ENCODE results near the gene DMD.
"Not testable (repeated sequence)": the region's sequence is repeated elsewhere in the genome, so short reads cannot be mapped to it uniquely, and the experiment has no call there.

Gene DMD

DNA sequence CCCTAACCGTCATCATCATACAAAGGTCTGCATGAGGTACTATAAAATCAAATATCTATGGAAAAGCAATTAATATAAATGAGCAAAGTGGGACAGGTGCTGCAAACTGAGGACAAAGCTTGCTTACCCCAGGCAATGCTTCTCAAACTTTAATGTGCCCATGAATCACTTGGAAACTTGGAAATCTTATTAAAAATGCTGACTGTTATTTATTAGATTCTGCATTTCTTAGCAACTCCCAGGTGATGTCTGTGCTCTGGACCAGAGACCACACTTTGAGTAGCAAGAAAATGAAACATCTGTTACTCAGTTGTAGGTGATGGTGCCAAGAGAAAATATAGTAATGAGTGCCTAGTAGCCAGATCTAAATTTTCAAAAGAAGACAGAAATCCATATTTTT lies 1249.1 kb downstream of the DMD start:
- no peak for DNase-seq

DNA sequence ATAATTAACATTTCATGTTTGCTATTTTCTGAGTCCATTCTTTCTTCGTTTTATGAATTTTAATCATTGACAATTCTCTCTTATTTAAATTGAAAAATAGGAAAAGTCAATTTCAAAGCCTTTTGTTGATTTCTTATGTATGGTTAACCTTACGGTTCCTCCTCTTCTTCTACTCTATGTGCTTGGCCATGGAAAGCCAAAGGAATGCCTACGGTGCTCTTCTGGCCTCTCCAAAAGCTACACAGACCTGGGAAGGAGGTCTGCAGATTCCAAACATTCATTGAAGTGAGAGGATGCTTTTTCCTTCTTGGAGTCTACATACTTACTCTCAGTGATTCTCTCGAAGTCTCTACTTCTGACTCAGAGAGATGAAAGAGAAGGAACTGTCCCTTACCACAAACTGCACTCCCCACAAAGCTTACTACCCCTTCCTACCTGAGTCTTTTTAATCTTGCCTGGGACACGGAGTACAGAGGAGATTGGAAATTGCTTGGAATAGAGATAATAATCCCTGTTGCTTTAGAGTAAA lies 1276.4 kb downstream of the DMD start:
- DNase-seq: no peak

DNA sequence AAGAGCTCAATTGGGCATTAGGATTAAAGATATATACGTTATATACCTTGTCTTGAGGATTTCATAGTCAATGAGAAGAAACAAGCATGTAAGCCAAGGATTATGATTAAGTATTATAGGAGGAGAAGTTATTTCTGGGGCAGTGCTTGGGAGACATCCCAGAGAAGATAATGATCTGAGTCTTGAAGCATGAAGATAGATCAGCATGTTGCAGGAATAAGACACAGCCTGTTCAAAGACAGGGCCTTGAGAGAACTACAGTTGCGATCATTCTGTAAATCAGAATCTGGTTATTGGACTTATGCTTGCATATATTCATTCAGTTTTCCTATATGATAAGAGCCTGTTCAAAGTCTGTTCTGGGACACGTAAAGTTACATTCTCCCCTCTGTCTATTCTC lies 1277.3 kb downstream of the DMD start:
- no peak for DNase-seq

DNA sequence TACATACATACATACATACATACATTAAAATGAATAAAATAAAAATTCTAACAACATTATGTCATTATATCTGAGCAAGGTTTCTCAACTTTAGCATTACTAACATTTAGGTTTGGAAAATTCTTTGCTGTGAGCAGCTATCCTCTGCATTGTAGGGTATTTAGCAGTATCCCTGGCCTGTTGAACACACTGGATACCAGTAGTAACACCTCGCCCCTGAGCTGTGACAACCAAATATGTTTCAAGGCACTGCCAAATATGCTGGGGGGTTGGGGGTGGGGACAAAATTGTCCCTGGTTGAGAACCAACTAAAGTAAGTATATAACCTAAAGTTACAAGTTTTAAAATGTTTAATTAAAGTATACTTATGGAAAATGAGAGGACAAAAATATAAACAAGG lies 1278.6 kb downstream of the DMD start:
- no peak for DNase-seq

DNA sequence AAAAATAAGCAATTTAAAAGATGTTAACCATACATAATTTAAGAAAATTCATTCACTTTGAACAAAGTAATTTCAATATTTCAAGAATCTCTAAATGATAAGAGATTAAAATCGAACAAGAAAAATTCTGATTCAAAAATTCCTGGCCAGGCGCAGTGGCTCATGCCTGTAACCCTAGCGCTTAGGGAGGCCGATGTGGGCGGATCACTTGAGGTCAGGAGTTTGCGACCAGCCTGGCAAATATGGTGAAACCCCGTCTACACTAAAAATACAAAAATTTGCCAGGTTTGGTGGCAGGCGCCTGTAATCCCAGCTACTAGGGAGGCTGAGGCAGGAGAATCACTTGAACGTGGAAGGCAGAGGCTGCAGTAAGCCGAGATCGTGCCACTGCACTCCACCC lies 1279.0 kb downstream of the DMD start:
- DNase-seq: not testable (repeated sequence)

DNA sequence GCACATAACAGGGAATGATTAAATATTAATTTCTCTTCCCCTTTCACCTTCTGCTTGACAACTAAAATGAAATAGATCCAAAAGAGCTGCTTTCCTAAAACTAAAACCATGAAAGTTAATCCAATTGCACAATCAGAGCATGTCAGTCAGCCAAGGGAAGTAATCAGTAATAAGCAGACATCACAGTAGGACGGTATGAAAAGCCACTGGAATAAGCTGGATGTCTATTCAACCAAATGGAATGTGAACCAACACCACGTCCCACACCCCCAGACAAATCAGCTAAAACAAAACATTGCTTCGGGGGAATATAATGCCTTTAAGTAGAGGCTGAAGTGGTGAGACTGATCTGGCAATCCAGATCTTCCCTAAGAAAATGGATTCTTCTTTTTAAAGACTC lies 1280.1 kb downstream of the DMD start:
- no peak for DNase-seq

DNA sequence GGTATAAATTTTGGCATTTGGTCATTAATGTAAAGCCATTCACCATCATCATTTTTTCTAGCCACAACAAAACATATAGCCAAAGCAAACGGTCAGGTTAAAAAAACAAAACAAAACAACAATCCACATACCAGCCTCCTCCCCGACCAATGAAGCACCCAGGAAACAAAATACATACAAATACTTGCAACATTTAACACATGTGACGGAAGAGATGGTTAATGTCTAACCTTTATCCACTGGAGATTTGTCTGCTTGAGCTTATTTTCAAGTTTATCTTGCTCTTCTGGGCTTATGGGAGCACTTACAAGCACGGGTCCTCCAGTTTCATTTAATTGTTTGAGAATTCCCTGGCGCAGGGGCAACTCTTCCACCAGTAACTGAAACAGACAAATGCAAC lies 1282.0 kb downstream of the DMD start:
- DNase-seq: no peak

DNA sequence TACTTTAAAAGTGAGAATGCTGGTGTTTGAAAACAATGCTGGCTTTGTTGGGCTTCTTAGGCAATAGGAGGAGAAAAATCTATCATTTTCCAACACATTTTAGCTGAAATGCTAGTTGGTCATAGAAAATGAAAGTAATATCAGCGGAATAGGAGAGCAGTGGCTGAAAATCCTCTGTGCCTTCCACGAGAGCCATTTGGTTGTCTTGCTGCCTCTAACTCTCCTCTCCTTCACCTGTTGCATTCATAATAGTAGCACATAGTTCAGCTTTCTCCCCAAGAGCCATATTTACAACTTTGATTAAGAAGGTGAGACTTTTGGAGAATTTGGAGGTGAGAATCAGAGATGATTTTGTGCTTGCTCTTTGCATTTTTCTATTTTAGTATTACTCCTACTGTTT lies 1290.1 kb downstream of the DMD start:
- DNase-seq: no peak

DNA sequence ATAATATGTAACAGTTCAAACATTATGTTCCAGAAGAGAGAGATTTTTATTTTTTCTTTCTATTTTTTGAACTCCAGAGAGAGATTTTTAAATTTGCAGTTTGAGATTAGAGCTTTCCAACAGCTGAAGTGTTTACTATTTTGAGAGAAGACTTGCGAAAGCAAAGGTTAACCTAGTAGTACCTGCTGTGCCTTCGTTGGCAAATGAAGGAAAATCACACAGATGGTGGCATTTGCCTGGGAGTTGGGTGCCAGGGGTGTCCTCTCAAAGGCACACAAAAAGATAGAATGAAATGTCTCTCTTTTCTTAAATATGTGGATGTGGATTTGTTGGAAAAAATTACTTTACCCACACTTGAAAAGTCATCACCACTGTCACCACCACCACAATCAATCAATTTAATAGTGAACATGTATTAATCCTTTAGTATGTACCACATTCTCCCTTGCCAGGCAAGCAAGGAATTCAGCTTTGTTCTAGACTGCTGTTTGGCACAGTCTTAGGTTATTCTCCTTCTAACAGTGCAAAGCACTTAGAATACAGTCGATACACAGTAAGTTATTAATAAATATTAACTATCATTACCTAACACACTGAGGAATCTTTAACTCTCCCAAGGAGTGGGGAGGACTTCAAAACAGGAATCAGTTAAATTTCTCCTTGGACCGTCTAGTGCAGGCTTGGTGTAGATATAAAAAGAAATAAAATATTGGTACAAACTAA lies 1301.3 kb downstream of the DMD start:
- DNase-seq: no peak

DNA sequence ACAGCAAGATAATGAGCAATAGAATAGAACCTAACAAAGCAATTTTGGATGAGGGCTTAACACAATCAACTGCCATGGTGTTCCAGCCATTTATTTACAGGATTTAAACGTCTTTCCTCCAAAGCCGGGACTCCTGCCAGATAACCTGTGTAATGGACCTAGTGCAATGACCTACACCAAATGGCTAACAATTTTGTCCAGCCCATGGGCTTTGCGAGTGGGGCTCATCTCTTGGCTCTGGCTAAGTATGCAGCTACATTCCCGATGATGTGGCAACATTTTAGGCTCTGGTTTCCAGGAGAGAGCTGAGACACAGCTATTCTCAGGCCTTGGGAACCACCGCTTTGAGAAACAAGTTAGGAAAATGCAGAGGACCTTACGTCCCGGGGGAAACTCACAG lies 1317.2 kb downstream of the DMD start:
- DNase-seq: no peak

DNA sequence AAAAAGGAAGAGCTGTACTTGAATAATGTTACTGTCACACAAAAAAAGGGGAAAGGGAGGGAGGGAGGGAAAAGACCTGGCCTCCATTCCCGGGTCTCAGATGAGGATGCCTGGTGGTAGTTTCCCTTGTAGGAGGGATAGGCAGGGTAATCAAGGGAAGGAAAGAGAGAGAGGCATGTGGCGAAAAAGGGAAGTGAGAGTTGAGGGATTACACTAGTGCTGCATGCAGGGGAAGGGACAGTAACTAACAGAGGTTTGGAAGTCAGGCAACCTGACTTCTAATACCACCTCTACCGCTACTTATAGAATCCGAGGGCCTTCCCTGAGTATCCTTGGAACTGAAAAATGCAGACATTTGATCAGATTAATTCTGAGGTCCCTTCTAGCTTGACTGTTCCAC lies 1317.8 kb downstream of the DMD start:
- no peak for DNase-seq

DNA sequence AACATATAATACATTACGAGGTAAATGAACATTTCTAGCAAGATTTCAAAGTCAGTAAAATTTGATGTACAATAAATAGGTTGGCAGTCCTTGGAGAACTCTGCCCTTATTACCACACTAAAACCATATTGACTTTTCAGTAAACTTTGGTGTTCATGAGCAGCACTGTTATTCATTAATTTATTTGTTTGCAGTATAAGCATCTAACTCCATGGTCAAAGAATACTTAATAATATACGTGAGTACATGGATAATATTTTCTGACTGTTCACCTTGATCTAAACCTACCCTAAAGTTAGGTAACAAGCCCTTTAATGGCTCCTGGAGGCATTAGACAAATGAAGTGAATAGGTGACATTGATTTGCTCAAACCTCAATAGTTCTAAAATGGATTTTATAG lies 1322.3 kb downstream of the DMD start:
- DNase-seq: no peak

DNA sequence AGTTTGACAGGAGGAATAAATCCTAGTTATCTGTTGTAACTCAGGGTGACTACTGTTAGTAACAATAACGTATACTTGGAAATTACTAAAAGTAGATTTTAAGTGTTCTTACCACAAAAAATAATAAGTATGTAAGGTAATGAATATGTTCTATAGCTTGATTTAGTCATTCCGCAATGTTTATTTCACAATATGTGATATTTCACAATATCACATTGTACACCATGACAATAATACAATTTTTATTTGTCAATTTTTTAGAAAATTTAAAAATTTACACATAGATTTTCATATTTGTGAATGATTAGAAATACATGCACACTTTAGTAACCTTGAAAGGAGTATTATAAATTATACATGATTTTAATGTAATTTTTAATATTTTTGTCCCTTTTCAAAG lies 1326.8 kb downstream of the DMD start:
- no peak for DNase-seq

DNA sequence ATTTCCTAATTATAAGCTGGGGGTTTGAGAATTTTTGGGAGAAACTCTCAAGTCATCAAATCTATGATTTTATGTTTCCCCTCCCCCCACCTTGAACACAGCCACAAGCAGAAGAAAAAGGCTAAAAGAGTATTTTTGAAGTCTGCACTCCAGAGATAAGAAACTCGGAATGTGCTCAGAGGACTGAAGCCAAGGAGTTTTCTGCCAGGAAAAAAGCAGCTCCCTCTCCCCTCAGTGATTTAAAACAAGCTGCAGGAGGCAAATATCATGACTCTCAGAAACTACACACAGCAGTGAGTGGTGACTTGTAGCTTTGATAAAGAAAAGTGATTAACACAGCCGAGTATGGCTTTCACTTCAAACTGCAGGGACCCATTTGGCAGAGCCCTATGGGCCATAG lies 1339.3 kb downstream of the DMD start:
- DNase-seq: no peak

DNA sequence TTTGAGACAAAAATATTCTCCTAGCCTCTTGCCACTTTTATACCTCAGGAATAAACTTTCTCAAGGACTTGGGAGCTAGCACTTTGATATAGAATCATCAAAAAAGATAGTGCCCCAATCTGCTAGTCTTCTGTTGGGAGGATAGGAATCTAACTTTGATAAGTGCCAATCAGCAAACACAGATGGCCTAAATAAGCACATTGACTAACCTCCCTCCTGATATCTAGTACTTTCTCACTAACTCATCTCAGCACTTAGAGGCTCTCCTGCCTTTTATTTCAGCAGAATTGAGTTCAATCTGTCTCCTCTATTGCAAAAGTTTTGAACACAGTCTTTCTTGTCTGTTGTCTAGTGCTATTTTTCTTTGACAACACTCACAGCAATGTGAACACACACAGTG lies 1341.1 kb downstream of the DMD start:
- DNase-seq: no peak

DNA sequence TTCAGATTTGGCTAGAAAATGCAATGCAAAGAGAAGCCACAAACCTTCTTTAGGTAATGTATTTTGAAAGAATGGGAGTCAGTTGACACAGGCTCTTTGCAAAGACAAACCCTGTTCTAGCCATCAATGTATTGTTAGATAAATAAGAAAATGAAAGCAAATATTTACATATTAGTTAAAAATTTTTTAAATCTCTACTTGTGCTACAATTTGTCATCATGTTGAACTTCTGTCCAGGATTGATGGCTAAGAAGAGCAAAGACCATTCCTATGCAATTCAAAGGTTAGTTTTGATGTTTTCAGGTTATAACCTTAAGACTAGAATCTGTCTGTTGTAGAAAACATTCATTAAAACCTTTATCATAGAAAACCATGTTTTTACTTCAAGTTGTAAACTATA lies 1350.7 kb downstream of the DMD start:
- DNase-seq: no peak

DNA sequence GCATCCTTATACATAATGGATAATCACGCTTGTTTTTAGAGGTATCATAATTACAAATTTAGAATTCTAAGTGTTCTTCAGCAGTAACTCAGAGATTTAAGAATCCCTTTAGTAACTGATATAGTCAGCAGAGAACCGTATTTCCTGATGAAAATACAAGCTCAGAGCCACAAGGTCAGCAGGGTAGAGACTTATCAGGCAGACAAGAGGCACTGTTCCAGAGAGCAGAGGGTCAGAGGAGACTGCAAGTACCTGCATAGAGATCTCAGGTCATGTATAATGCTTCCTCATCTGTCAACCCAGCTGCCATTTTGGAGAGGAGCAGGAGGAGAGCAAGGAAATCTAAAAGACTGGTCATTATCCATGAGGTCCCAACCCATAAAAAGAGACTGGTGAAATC lies 1352.4 kb downstream of the DMD start:
- DNase-seq: no peak

DNA sequence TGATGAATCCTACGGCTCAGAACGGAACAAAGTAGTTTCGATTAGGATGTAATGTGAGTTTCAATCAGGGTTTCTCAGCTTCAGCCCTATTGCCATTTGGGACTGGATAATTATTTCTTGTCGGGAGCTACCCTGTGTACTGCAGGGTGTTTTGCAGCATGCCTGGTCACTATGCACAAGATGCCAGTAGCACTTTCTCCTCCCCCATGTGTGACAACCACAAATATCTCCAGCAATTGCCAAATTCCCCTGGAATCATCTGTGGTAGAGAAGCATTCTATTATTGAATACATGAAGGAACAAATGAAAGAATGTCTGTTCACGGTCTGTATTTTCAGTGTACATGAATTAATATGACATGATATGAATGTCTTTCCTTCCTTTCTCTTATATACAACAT lies 1356.6 kb downstream of the DMD start:
- DNase-seq: no peak

DNA sequence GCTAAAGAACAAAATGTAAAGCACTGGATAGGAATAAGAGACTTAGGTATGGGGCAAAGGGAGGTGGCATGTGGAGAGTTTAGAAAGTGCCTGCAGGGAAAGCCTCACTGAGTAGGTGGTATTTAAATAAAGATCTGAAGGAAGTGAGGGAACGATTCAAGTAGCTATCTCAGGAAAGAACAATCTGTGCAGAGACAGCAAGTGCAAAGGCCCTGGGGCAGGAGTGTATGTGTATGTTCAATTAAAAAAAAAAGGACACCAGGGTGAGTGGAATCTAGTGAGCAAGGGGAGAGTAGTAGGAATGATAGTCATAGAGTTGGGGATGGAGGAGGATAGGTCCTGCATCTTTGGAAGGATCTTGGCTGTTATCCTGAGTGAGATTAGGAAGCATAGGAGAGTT lies 1359.6 kb downstream of the DMD start:
- no peak for DNase-seq

DNA sequence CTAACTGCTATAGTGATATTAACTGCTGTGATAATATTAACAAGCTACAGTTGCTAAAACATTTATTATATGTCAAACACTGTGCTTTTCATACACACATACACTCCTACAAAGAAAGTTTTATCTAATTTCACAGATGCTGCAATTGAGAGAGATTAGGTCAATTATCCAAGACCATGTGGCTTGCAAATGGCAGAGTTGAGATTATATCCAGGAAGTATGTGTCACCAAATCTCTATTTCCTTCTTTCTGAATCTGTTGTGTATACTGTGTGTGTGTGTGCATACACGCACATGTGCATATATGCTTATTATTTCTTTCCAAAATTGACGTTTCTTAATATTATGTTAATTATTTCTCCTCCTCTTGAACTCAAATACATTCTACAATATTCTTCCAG lies 1363.6 kb downstream of the DMD start:
- DNase-seq: no peak

DNA sequence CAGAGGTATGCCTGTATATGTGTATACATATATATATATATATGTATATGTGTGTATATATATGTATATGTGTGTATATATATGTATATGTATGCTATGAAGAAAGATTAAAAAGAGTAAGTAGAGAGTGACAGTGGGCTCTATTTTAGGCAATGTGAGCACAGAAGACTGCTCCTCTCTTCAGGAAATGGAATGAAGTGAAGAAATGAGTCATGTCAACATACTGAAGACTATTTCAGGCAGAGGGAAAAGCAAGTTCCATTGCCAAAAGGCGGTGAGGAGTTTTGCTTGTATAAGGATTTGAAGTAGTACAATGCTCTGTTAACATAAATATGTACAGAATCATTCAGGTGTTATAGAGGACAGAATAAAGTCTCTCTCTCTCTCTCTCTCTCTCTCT lies 1366.3 kb downstream of the DMD start:
- no peak for DNase-seq

DNA sequence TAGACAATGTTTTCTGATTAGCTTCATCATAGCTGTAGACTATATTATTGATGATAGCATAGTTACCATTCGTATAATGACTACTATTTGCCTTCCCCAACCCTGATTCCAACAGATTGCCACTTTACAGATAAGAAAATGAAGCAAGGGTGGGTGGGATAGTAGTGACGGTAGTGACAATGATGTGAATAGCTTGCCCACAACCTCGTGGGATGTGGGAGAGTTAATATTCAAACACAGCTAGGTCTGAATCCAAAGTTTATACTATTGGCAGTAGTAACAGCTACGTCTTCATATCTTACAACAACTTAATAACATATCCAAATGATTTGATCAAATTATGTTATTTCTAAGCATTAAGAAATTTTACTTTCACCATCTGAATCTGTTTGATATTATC lies 1372.7 kb downstream of the DMD start:
- DNase-seq: no peak

DNA sequence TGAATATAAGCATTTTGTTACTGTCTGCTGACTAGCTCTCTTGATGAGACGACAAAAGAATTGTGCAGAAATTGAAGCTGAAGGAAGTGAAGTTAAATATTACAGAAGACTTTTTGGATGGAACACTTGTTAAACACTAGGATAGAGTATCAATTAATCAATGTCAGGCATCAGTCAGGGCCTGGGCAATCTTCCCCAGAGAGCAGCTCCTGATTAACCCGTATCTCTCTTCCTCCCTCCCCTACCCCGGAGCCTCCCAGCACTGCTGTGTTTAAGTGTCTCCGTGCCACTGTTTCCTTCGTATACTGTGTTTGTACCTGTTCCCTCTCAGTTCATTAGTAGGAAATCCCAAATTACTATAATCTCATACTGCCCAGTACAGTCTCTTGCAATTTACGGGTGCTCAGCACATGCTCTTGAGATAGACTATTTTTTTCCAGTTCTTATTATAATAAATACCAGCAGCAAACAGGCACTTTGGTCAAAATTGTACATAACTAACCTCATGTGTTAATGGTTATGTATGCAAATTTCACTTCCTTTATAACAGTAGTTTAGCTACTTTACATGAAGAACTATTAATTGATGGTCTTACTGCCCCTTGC lies 1373.8 kb downstream of the DMD start:
- no peak for DNase-seq

DNA sequence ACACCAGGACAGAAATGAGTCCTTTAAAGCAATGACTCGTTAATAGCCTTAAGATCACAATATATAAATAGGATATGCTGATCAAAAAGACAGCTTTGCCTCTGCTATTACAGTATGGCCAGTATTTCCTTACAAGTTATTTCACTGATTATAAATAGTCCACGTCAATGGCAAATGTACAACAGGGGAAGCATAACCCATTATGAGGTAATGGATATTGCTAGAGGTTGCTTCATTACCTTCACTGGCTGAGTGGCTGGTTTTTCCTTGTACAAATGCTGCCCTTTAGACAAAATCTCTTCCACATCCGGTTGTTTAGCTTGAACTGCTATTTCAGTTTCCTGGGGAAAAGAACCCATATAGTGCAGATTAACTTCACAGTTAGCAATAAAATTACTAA lies 1374.9 kb downstream of the DMD start:
- no peak for DNase-seq

DNA sequence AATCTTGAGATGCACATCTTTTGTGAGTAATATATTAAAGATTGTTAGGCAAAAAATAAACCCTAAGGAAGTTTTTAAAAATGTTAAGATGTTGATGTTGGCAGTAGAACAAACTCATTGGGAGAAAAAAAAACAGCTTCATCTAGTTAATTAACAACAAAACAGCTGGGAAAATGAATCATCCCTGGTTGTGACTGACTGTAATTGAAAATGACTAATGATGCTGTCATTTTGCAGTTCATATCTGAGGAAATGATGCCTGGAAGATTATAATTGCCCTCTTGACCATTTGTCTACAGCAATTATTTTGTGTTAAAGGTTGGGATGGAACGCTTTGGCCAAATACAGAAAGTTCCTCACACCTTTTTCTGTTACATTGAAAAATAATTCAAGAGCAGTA lies 1379.1 kb downstream of the DMD start:
- no peak for DNase-seq

Measured in activated CD8-positive, alpha-beta memory T cell treated with anti-CD3 and anti-CD28 coated beads, Interleukin-2, amount 50 U/mL, for 4 hours (primary cell).